H1 (cell line): ENCODE measurements around the gene SLC25A47. TPM values are rescaled to one million over a fixed set of nuclear protein-coding genes. Genes with fewer than 3 reads are reported as not detected.

Experiments used
- CTCF ChIA-PET: fragments of 300-600 bp; sonication (Branson Sonifier 250); formaldehyde crosslinking; loops from one replicate; lab custom pipeline; 2021; ENCODE audit not compliant: partially characterized antibody; lab: Charles Lee
- POLR2A ChIA-PET: fragments of 300-600 bp; sonication (Branson Sonifier 250); formaldehyde crosslinking; loops from one replicate; lab custom pipeline; 2021; ENCODE audit warnings: inconsistent platforms; ENCODE audit not compliant: partially characterized antibody; lab: Charles Lee
- DNase-seq, 2 experiments: peaks; one replicate each; pipeline versions ENCODE4 v3.0.0 to v3.0.0-alpha.2; 2010 to 2022; ENCODE audit warnings: low spot score in 2 of 2, low read depth in 1 of 2, mixed read lengths in 1 of 2
- FAIRE-seq: peaks from 2 replicates; lab custom pipeline; 2011; peaks lifted over from hg19 to GRCh38; lab: Jason Lieb, UNC
- H2AFZ ChIP-seq: 2 replicates; pipeline ENCODE4 v1.8.1; 2012; ENCODE audit warnings: low read length, inconsistent platforms
- H2AK5ac ChIP-seq: 2 replicates; pipeline ENCODE4 v1.6.1; 2013; ENCODE audit warnings: low read depth, low read length
- H2BK120ac ChIP-seq: replicated peaks from 2 replicates; pipeline ENCODE3; 2013; ENCODE audit warnings: low read depth, low read length, inconsistent platforms
- H2BK12ac ChIP-seq: 2 replicates; pipeline ENCODE4 v1.6.1; 2013; ENCODE audit warnings: low read depth, low read length
- H2BK15ac ChIP-seq: 2 replicates; pipeline ENCODE4 v1.6.1; 2013; ENCODE audit warnings: low read length
- H2BK20ac ChIP-seq: 2 replicates; pipeline ENCODE4 v1.6.1; 2013; ENCODE audit warnings: low read length
- H2BK5ac ChIP-seq: 2 replicates; pipeline ENCODE4 v1.6.1; 2013; ENCODE audit warnings: low read depth, low read length
- H3K14ac ChIP-seq: 2 replicates; pipeline ENCODE4 v1.6.1; 2013; ENCODE audit warnings: inconsistent platforms; ENCODE audit not compliant: insufficient read length
- H3K18ac ChIP-seq: 2 replicates; pipeline ENCODE4 v1.6.1; 2013; ENCODE audit warnings: low read length; ENCODE audit errors: extremely low read depth
- H3K23ac ChIP-seq: 2 replicates; pipeline ENCODE4 v1.6.1; 2013; ENCODE audit warnings: inconsistent platforms; ENCODE audit not compliant: insufficient read length
- H3K23me2 ChIP-seq: 2 replicates; pipeline ENCODE4 v1.6.1; 2013; ENCODE audit warnings: low read depth, low read length
- H3K27ac ChIP-seq: 2 replicates; pipeline ENCODE4 v1.6.1; 2011; ENCODE audit warnings: low read depth, low read length, inconsistent platforms
- H3K27me3 ChIP-seq, 4 experiments: replicated peaks in 1 of 4; 1 replicate in 1 of 4; 2 replicates in 3 of 4; pipeline versions ENCODE4 v1.6.1 to v1.8.1; 2011 to 2013; ENCODE audit warnings: low read length in 3 of 4, mild to moderate bottlenecking in 3 of 4, inconsistent platforms in 2 of 4, mixed read lengths in 2 of 4, moderate library complexity in 1 of 4; ENCODE audit not compliant: control insufficient read depth in 3 of 4, insufficient read depth in 3 of 4; ENCODE audit errors: extremely low read depth in 1 of 4
- H3K36me3 ChIP-seq, 4 experiments: 2 replicates each; pipeline versions ENCODE4 v1.6.1 to v1.8.1; 2011 to 2013; ENCODE audit warnings: mild to moderate bottlenecking in 4 of 4, low read length in 3 of 4, moderate library complexity in 2 of 4, control low read depth in 1 of 4, inconsistent platforms in 1 of 4; ENCODE audit not compliant: insufficient read depth in 4 of 4, control insufficient read depth in 2 of 4
- H3K4ac ChIP-seq: replicated peaks from 2 replicates; pipeline ENCODE3; 2013; ENCODE audit warnings: low read length, low read depth, mixed read lengths, inconsistent platforms; ENCODE audit not compliant: insufficient read length
- H3K4me1 ChIP-seq, 4 experiments: replicated peaks in 1 of 4; 1 replicate in 1 of 4; 2 replicates in 3 of 4; pipeline versions ENCODE4 v1.6.1 to v1.8.1; 2011 to 2013; ENCODE audit warnings: low read length in 3 of 4, inconsistent platforms in 2 of 4, mixed read lengths in 1 of 4; ENCODE audit not compliant: insufficient read depth in 4 of 4, control insufficient read depth in 3 of 4
- H3K4me2 ChIP-seq, 2 experiments: 2 replicates each; pipeline versions ENCODE4 v1.6.1 to v1.8.1; 2011 to 2013; ENCODE audit warnings: low read depth in 2 of 2, low read length in 2 of 2, control low read depth in 1 of 2, inconsistent platforms in 1 of 2, mild to moderate bottlenecking in 1 of 2; ENCODE audit not compliant: insufficient read depth in 1 of 2
- H3K4me3 ChIP-seq, 4 experiments: fragments of 200-600, 300-600 bp in 1 of 4; sonication (generic), shearing (Covaris generic), sonication (Bioruptor Twin) in 1 of 4; 2 replicates each; pipeline versions ENCODE4 v1.5.1 to v1.8.1; 2011 to 2016; ENCODE audit warnings: low read length in 4 of 4, low read depth in 3 of 4, control low read depth in 2 of 4, inconsistent platforms in 2 of 4, mild to moderate bottlenecking in 2 of 4, mixed read lengths in 1 of 4, moderate library complexity in 1 of 4; ENCODE audit not compliant: insufficient read depth in 2 of 4; ENCODE audit errors: extremely low read depth in 1 of 4
- H3K56ac ChIP-seq: replicated peaks from 2 replicates; pipeline ENCODE3; 2013; ENCODE audit warnings: low read depth, mild to moderate bottlenecking, mixed read lengths, low read length, inconsistent platforms; ENCODE audit not compliant: insufficient read length
- H3K79me1 ChIP-seq: 2 replicates; pipeline ENCODE4 v1.6.1; 2013; ENCODE audit warnings: low read depth, low read length, control low read depth
- H3K79me2 ChIP-seq, 2 experiments: 2 replicates each; pipeline versions ENCODE4 v1.6.1 to v1.8.1; 2012 to 2013; ENCODE audit warnings: low read length in 2 of 2, mild to moderate bottlenecking in 2 of 2, inconsistent platforms in 1 of 2; ENCODE audit not compliant: insufficient read depth in 2 of 2, control insufficient read depth in 1 of 2
- H3K9ac ChIP-seq, 4 experiments: replicated peaks in 1 of 4; 1 replicate in 1 of 4; 2 replicates in 3 of 4; pipeline versions ENCODE4 v1.6.1 to v1.8.1; 2011 to 2013; ENCODE audit warnings: low read depth in 3 of 4, low read length in 3 of 4, control low read depth in 2 of 4, mild to moderate bottlenecking in 2 of 4, moderate library complexity in 2 of 4, inconsistent platforms in 1 of 4; ENCODE audit errors: extremely low read depth in 1 of 4
- H3K9me3 ChIP-seq, 2 experiments: 2 replicates each; pipeline versions ENCODE4 v1.6.1 to v1.8.1; 2012 to 2013; ENCODE audit warnings: mild to moderate bottlenecking in 2 of 2, moderate library complexity in 2 of 2, control low read depth in 1 of 2, inconsistent platforms in 1 of 2, low read depth in 1 of 2, low read length in 1 of 2, mixed read lengths in 1 of 2; ENCODE audit not compliant: insufficient read depth in 2 of 2
- H4K20me1 ChIP-seq, 2 experiments: replicated peaks in 1 of 2; 2 replicates each; pipeline versions ENCODE3 to v1.8.1; 2011 to 2013; ENCODE audit warnings: inconsistent platforms in 2 of 2, low read length in 2 of 2, mild to moderate bottlenecking in 1 of 2; ENCODE audit not compliant: insufficient read depth in 2 of 2, control insufficient read depth in 1 of 2
- H4K5ac ChIP-seq: 2 replicates; pipeline ENCODE4 v1.6.1; 2013; ENCODE audit warnings: low read length, low read depth, mixed read lengths, inconsistent platforms; ENCODE audit not compliant: insufficient read length
- H4K8ac ChIP-seq: 2 replicates; pipeline ENCODE4 v1.8.0; 2013; ENCODE audit warnings: mild to moderate bottlenecking, moderate library complexity, low read length, inconsistent platforms; ENCODE audit not compliant: insufficient read depth; ENCODE audit errors: extremely low read depth
- H4K91ac ChIP-seq: replicated peaks from 2 replicates; pipeline ENCODE3; 2013; ENCODE audit warnings: low read length, mixed read lengths, inconsistent platforms; ENCODE audit not compliant: insufficient read length
- HDAC2 ChIP-seq, 2 experiments: fragments of 300-600 bp in 1 of 2; sonication (generic) in 1 of 2; IDR thresholded peaks; 2 replicates each; pipeline ENCODE4 v1.6.1; 2011 to 2012; ENCODE audit warnings: low read depth in 2 of 2, low read length in 2 of 2, mild to moderate bottlenecking in 2 of 2, moderate library complexity in 2 of 2, borderline replicate concordance in 1 of 2, inconsistent platforms in 1 of 2
- RAD21 ChIP-seq, 2 experiments: IDR thresholded peaks in 1 of 2; conservative IDR thresholded peaks in 1 of 2; 2 replicates each; pipeline ENCODE4 v1.6.1; 2011; ENCODE audit warnings: low read depth in 2 of 2, low read length in 2 of 2, improper control_type of control experiment in 1 of 2, inconsistent platforms in 1 of 2, mild to moderate bottlenecking in 1 of 2, moderate library complexity in 1 of 2
- WGBS, 2 experiments: shearing (Covaris generic) in 1 of 2; methylation state at CpG; one replicate each; pipeline versions ENCODE4 v1.1.6 to v1.1.7; 2013 to 2015; ENCODE audit warnings: low lambda C conversion rate in 2 of 2, mixed read lengths in 2 of 2, inconsistent platforms in 1 of 2, low coverage in 1 of 2, missing lambda C conversion rate in 1 of 2; ENCODE audit not compliant: insufficient replicate concordance in 2 of 2, insufficient coverage in 1 of 2, insufficient read length in 1 of 2; ENCODE audit errors: extremely low coverage in 1 of 2, missing lambda C conversion rate in 1 of 2; 5-methylcytosine and 5-hydroxymethylcytosine counted together
- polyA plus RNA-seq, 7 experiments: library from polyadenylated mRNA; depleted of rRNA in 3 of 7; stranded (reverse) in 5 of 7; unstranded in 2 of 7; fragments of >200 nt in 5 of 7; fragments of 200-250 nt in 2 of 7; gene quantifications; 1 replicate in 5 of 7; 2 replicates in 1 of 7; 4 replicates in 1 of 7; pipeline versions ENCODE4 v1.2.1 to v1.2.3, GENCODE V29; 2011 to 2013; ENCODE audit warnings: missing spikeins in 2 of 7, mixed read lengths in 2 of 7
- total RNA-seq: library from RNA; stranded (reverse); fragmentation: NEBNext Ultra II Directional; extraction: Animal tissue kit (Norgen Biotek cat#: 25700); gene quantifications from 2 replicates; pipeline ENCODE4 v1.2.1, GENCODE V29; 2021

SLC25A47 gene
- total and polyA plus RNA-seq, 2 of the 8 experiments (the other 6 are each of a cell fraction or from before 2014, with no cell fraction given), result not detected

DNA sequence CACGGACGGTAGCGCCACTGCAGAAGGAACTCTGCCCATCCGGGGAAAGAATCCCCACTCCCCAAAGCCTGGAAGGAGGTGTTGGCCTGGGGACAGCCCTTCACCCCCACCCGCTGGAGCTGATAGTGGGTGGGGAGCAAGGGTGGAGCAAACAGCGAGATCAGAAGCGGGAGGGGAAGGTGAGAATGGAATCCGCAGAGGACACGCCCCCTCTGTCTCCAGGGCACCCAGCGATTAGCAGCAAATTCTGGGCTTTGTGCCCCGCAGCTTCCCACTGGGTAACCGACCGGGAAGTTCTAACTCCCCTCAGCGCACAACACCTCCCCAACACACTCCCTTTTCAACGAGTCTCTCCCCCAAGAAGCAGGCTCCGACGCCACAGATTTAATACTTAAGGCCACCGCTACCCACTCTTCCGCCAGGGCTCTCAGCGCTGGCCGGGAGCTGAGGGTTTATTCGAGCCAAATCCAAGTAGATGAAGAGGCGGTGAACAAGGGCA lies 18.3 kb upstream of the SLC25A47 start:
- H3K79me2 ChIP-seq, result peaks cover 6 to 46% of the 10 kb centered on the region in 2 experiments; a peak in 3 of 4 replicates
- H3K4ac ChIP-seq, result no peak overlapping the region
- FAIRE-seq (peak; percentile 52), DNase-seq (peak in 1 of 2 experiments; percentile 73)
- H2AK5ac ChIP-seq, result peak overlapping the region; percentile 47; the same call in 1 of the 2 replicates
- H3K9me3 ChIP-seq, result no peaks in the 10 kb centered on the region
- no peak overlapping the region for H2BK15ac ChIP-seq
- peaks cover 10% of the 10 kb centered on the region for H3K79me1 ChIP-seq
- TF ChIP-seq RAD21 (IDR thresholded peaks at IDR 0.05 in 1 of 2, conservative IDR thresholded peaks at IDR 0.05 in 1 of 2; ENCODE audit: low read depth in 2 of 2, low read length in 2 of 2) (no peak), HDAC2 (IDR thresholded peaks at IDR 0.05; ENCODE audit: borderline replicate concordance in 1 of 2, low read depth in 2 of 2, low read length in 2 of 2) (0 out of 4 replicates have a peak, but pooled peaks of 1 of the 2 experiments have one; percentile 13)
- peaks cover 18% of the 10 kb centered on the region; the same call in 1 of the 2 replicates for H3K23me2 ChIP-seq
- H3K23ac ChIP-seq, result no peak overlapping the region
- peak overlapping the region; percentile 81 to 90 for H3K4me2 ChIP-seq
- H3K4me1 ChIP-seq, result peaks cover 10 to 27% (median 16%) of the 10 kb centered on the region in 4 experiments
- peak overlapping the region; percentile 23 for H4K5ac ChIP-seq
- no peaks in the 10 kb centered on the region; a peak in 1 of 7 replicates for H3K27me3 ChIP-seq
- CTCF ChIA-PET, result interaction anchor here (0.8 to 1.6 kb wide), 7 partner anchors 10 to 112 kb away, joined by 3 to 7 read pairs (median 3); a partner anchor contains a TSS
- no peak overlapping the region for H2BK20ac ChIP-seq
- H2BK12ac ChIP-seq, result 0 out of 2 replicates have a peak overlapping the region, but pooled peaks have one; percentile 80
- POLR2A ChIA-PET, result interaction anchor here (0.7 to 14.7 kb wide), 11 partner anchors 9 to 83 kb away, joined by 3 to 200 read pairs (median 4); a partner anchor contains a TSS
- H2AFZ ChIP-seq, result no peak overlapping the region
- peak overlapping the region; percentile 70 to 95 (median 81) for H3K4me3 ChIP-seq
- H3K27ac ChIP-seq, result no peak overlapping the region
- H3K36me3 ChIP-seq, result no peaks in the 10 kb centered on the region
- no peak overlapping the region for H4K91ac ChIP-seq
- no peak overlapping the region for H2BK120ac ChIP-seq
- no peak overlapping the region for H3K14ac ChIP-seq
- WGBS, 2 experiments, result 4% methylated on average over 23 of the region's 23 CpGs; no CpG with 5 or more reads in 1 of the 2 experiments
- peak overlapping the region; percentile 77; the same call in 1 of the 2 replicates for H2BK5ac ChIP-seq
- no peak overlapping the region for H3K56ac ChIP-seq
- peaks cover 15 to 16% of the 10 kb centered on the region in 2 experiments for H4K20me1 ChIP-seq
- no peak overlapping the region; the same call in 1 of the 2 replicates for H4K8ac ChIP-seq
- H3K9ac ChIP-seq, result peak overlapping the region in 3 of 4 experiments; percentile 58 to 69 (median 61); a peak in 5 of 7 replicates
- peak overlapping the region; percentile 48 for H3K18ac ChIP-seq
